ENCODE results near the gene MS4A10. TPM values are rescaled to one million over a fixed set of nuclear protein-coding genes. Genes with fewer than 3 reads are reported as not detected.

The MS4A10 gene
- total and polyA plus RNA-seq, 9 of the 15 experiments (the other 6 are each of a cell fraction or from before 2014, with no cell fraction given), result not detected

- H3K27ac ChIP-seq (ENCODE audit: extremely low read depth, low read depth, low read length), result no peak overlapping the region
- FAIRE-seq (no peak), DNase-seq (ENCODE audit: extremely low read depth in 1 of 4, low spot score in 3 of 4) (no peak), ATAC-seq (no peak)
- peaks cover 7% of the 10 kb centered on the region; the same call in 1 of the 2 replicates for H4K20me1 ChIP-seq (replicated peaks; ENCODE audit: control insufficient read depth, insufficient read depth, low read length)
- no peaks in the 10 kb centered on the region for H3K9me1 ChIP-seq (ENCODE audit: control insufficient read depth, insufficient read depth, low read length)
- H3K79me2 ChIP-seq (ENCODE audit: control insufficient read depth, insufficient read depth, low read length), result no peaks in the 10 kb centered on the region
- in situ Hi-C loops (cut with MboI), result no loop called here
- BruUV-seq (replicated peaks), result no TSS peak
- H3K4me1 ChIP-seq (replicated peaks in 1 of 2; ENCODE audit: control insufficient read depth in 2 of 2, insufficient read depth in 2 of 2, low read length in 2 of 2), result no peaks in the 10 kb centered on the region
- peaks cover 36 to 63% of the 10 kb centered on the region in 2 experiments; a peak in 4 of 5 replicates for H3K27me3 ChIP-seq (ENCODE audit: control insufficient read depth in 2 of 2, insufficient read depth in 2 of 2, low read length in 2 of 2)
- no peaks in the 10 kb centered on the region for H3K36me3 ChIP-seq (ENCODE audit: control insufficient read depth, insufficient read depth, low read length)
- no peak overlapping the region for H3K4me2 ChIP-seq (ENCODE audit: insufficient read depth, low read length)
- intact Hi-C loops (cut with micrococcal nuclease), result no loop called here
- H2AFZ ChIP-seq (ENCODE audit: low read depth, low read length), result no peak overlapping the region
- H3K9ac ChIP-seq (ENCODE audit: insufficient read depth in 1 of 2, low read depth in 2 of 2, low read length in 2 of 2), result no peak overlapping the region
- CTCF ChIA-PET (ENCODE audit: low intra/inter-chr PET ratio), result no interaction called here
- H3K4me3 ChIP-seq, result no peak overlapping the region
- WGBS (ENCODE audit: insufficient coverage, low coverage, missing lambda C conversion rate), result 18% methylated on average over 3 of the region's 4 CpGs
- POLR2A ChIA-PET, result interaction anchor here (0.6 to 1.1 kb wide), 2 partner anchors 11 to 12 kb away, joined by 3 to 5 read pairs; no protein-coding TSS in a partner anchor
- H3K9me3 ChIP-seq (replicated peaks; ENCODE audit: control insufficient read depth, insufficient read depth, low read depth, low read length), result no peaks in the 10 kb centered on the region
- TF ChIP-seq DIDO1 (tag; IDR thresholded peaks at IDR 0.05; ENCODE audit: low read depth) (no peak), CHAMP1 (IDR thresholded peaks at IDR 0.05) (no peak), FOXA3 (CRISPR knock-in tag; conservative IDR thresholded peaks at IDR 0.05 in 1 of 2, IDR thresholded peaks at IDR 0.05 in 1 of 2) (no peak), E2F1 (CRISPR knock-in tag; IDR thresholded peaks at IDR 0.05) (no peak), ZFP1 (CRISPR knock-in tag; IDR thresholded peaks at IDR 0.05) (no peak), POLR2AphosphoS5 (IDR thresholded peaks at IDR 0.05; ENCODE audit: control insufficient read depth, insufficient read depth, low read depth, low read length) (no peak), IRF1 (CRISPR knock-in tag; IDR thresholded peaks at IDR 0.05; ENCODE audit: borderline replicate concordance) (no peak), SAP30 (IDR thresholded peaks at IDR 0.05; ENCODE audit: borderline replicate concordance, insufficient read depth, low read depth, low read length, poor library complexity, severe bottlenecking) (no peak), WHSC1 (IDR thresholded peaks at IDR 0.05; ENCODE audit: low read length) (no peak), ZBTB5 (IDR thresholded peaks at IDR 0.05) (no peak), KDM5B (IDR thresholded peaks at IDR 0.05; ENCODE audit: insufficient replicate concordance, low read depth, low read length) (no peak), ZFP91 (CRISPR knock-in tag; IDR thresholded peaks at IDR 0.05) (no peak), ZNF282 (CRISPR knock-in tag; IDR thresholded peaks at IDR 0.05) (no peak), JUNB (CRISPR knock-in tag; conservative IDR thresholded peaks at IDR 0.05) (no peak)
Observed at GRCh38 chr11:60810151-60810550, 25.0 kb downstream of the MS4A10 start.
